ENCODE data around the gene GRK5.

- TF ChIP-seq EZH2phosphoT487 (conservative IDR thresholded peaks at IDR 0.05; ENCODE audit: low read length): no peak
- TF ChIP-seq, protein P1, sequence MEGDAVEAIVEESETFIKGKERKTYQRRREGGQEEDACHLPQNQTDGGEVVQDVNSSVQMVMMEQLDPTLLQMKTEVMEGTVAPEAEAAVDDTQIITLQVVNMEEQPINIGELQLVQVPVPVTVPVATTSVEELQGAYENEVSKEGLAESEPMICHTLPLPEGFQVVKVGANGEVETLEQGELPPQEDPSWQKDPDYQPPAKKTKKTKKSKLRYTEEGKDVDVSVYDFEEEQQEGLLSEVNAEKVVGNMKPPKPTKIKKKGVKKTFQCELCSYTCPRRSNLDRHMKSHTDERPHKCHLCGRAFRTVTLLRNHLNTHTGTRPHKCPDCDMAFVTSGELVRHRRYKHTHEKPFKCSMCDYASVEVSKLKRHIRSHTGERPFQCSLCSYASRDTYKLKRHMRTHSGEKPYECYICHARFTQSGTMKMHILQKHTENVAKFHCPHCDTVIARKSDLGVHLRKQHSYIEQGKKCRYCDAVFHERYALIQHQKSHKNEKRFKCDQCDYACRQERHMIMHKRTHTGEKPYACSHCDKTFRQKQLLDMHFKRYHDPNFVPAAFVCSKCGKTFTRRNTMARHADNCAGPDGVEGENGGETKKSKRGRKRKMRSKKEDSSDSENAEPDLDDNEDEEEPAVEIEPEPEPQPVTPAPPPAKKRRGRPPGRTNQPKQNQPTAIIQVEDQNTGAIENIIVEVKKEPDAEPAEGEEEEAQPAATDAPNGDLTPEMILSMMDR (IDR thresholded peaks at IDR 0.05; ENCODE audit: insufficient read depth, low read length, poor library complexity, severe bottlenecking): no peak
Measured at GRCh38 chr10:119248184-119248583, 40.8 kb downstream of the GRK5 start.
